HCT116 (cell line): ENCODE data around the gene CREG1.

Experiments
- CBX3 ChIP-seq: IDR thresholded peaks from 2 replicates; pipeline ENCODE4 v1.6.1; 2012; ENCODE audit warnings: low read depth
- EZH2 ChIP-seq: fragments of 200-600 bp; sonication (generic); IDR thresholded peaks from 2 replicates; pipeline ENCODE4 v1.6.1; 2017; ENCODE audit warnings: antibody characterized with exemption, mixed run types
- MAX ChIP-seq: IDR thresholded peaks from 2 replicates; pipeline ENCODE4 v1.6.1; 2012
- POLR2A ChIP-seq: IDR thresholded peaks from 2 replicates; pipeline ENCODE4 v1.7.0; 2011; ENCODE audit warnings: borderline replicate concordance; ENCODE audit not compliant: insufficient read depth, insufficient read length; ENCODE audit errors: extremely low read depth
- RAD21 ChIP-seq: IDR thresholded peaks from 2 replicates; pipeline ENCODE4 v1.6.1; 2012; ENCODE audit warnings: low read depth, mild to moderate bottlenecking
- YY1 ChIP-seq: IDR thresholded peaks from 2 replicates; pipeline ENCODE4 v1.6.1; 2011; ENCODE audit warnings: low read length, low read depth, moderate library complexity, mild to moderate bottlenecking; ENCODE audit not compliant: insufficient replicate concordance; ENCODE audit errors: extremely low read depth
- TF ChIP-seq, protein P1 (sequence below), 3 experiments: fragments of 200-600 bp in 1 of 3; sonication (generic) in 1 of 3; IDR thresholded peaks in 2 of 3; conservative IDR thresholded peaks in 1 of 3; 2 replicates each; pipeline ENCODE4 v1.5.1; 2012 to 2017; ENCODE audit warnings: low read depth in 2 of 3, low read length in 2 of 3, antibody characterized with exemption in 1 of 3, borderline replicate concordance in 1 of 3, control low read depth in 1 of 3, mild to moderate bottlenecking in 1 of 3, mixed read lengths in 1 of 3, mixed run types in 1 of 3, moderate library complexity in 1 of 3; ENCODE audit not compliant: insufficient read depth in 1 of 3

DNA sequence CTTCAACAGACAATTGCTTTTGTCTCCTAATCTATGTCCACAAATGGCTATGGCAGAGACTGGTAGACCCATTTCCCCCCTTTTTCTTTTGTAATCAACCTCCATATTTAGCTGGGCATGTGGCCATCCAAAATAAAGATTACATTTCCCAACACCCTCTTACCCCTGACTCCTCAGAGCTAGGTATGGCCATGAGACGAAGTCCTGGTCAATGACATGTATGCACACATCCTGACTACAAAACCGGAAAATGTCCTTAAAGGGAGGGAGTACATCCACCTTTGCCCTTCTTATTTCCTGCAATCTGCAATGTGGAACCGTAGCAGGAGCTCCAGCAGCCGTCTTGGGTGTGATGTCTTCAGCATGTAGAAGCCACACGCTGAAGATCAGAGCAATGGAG is 40.3 kb upstream of the CREG1 start:
- TF ChIP-seq CBX3 (no peak), EZH2 (no peak), YY1 (no peak), MAX (no peak), POLR2A (no peak), RAD21 (no peak)
- TF ChIP-seq, protein P1, sequence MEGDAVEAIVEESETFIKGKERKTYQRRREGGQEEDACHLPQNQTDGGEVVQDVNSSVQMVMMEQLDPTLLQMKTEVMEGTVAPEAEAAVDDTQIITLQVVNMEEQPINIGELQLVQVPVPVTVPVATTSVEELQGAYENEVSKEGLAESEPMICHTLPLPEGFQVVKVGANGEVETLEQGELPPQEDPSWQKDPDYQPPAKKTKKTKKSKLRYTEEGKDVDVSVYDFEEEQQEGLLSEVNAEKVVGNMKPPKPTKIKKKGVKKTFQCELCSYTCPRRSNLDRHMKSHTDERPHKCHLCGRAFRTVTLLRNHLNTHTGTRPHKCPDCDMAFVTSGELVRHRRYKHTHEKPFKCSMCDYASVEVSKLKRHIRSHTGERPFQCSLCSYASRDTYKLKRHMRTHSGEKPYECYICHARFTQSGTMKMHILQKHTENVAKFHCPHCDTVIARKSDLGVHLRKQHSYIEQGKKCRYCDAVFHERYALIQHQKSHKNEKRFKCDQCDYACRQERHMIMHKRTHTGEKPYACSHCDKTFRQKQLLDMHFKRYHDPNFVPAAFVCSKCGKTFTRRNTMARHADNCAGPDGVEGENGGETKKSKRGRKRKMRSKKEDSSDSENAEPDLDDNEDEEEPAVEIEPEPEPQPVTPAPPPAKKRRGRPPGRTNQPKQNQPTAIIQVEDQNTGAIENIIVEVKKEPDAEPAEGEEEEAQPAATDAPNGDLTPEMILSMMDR (IDR thresholded peaks at IDR 0.05 in 2 of 3, conservative IDR thresholded peaks at IDR 0.05 in 1 of 3; ENCODE audit: borderline replicate concordance in 1 of 3, insufficient read depth in 1 of 3, low read depth in 2 of 3, low read length in 2 of 3) = no peak
